Neural crest cell (in vitro differentiated cells): ENCODE results near the gene COL18A1. TPM values are rescaled to one million over a fixed set of nuclear protein-coding genes. Genes with fewer than 3 reads are reported as not detected.

ENCODE experiments used
- DNase-seq: peaks from one replicate; pipeline ENCODE4 v3.0.0; 2021; ENCODE audit warnings: low read depth, mixed read lengths, low spot score
- H3K27ac Mint-ChIP-seq: one replicate; pipeline ENCODE4 v1.8.0; 2021; ENCODE audit warnings: mild to moderate bottlenecking, mixed read lengths; ENCODE audit not compliant: unreplicated experiment
- H3K27me3 Mint-ChIP-seq: 2 replicates; pipeline ENCODE4 v1.8.0; 2021; ENCODE audit warnings: low read depth, mild to moderate bottlenecking, mixed read lengths
- H3K36me3 Mint-ChIP-seq: 2 replicates; pipeline ENCODE4 v1.8.0; 2021; ENCODE audit warnings: low read depth, mild to moderate bottlenecking, mixed read lengths
- H3K4me1 Mint-ChIP-seq: 2 replicates; pipeline ENCODE4 v1.8.0; 2021; ENCODE audit warnings: mixed read lengths
- H3K4me3 Mint-ChIP-seq: one replicate; pipeline ENCODE4 v1.8.0; 2021; ENCODE audit warnings: mild to moderate bottlenecking, mixed read lengths
- H3K9me3 Mint-ChIP-seq: 2 replicates; pipeline ENCODE4 v1.8.0; 2021; ENCODE audit warnings: mixed read lengths
- total RNA-seq: library from RNA; stranded (reverse); gene quantifications from 2 replicates; pipeline ENCODE4 v1.2.1, GENCODE V29; 2021
- TF ChIP-seq, protein P1 (sequence below): fragments of 200-600 bp; sonication (generic); conservative IDR thresholded peaks from 2 replicates; pipeline ENCODE4 v1.5.0; 2021; ENCODE audit warnings: antibody characterized with exemption, mild to moderate bottlenecking

The COL18A1 gene
- total RNA-seq, 1 donor from 2014 or later, result 19.2 TPM

DNA sequence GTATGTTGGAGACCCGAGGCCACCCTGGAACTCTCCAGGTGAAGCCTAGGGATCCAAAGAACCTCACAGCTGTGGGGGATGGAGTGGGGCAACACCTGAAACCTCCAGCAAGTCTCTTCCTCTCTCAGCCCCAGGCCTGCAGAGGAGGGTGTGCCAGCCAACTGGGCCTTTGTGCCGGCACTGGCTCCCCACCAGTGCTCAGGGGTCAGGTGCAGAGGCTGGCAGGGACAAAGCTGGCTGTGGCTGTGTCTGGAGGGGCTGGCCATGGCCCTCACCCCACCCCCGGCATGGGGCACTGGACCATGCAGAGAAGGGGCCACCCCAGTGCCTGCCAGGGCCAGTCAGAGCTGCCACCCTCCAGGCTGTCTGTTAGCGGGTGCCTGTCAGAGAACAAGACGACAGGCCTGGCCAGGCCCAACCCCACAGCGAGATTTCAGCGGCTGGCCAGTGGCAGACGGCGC, 3.9 kb downstream of the COL18A1 start:
- no peaks in the 10 kb centered on the region for H3K36me3 Mint-ChIP-seq
- no peak overlapping the region for H3K4me3 Mint-ChIP-seq
- H3K4me1 Mint-ChIP-seq, result peaks cover 34% of the 10 kb centered on the region
- no peaks in the 10 kb centered on the region for H3K9me3 Mint-ChIP-seq
- DNase-seq, result no peak
- H3K27ac Mint-ChIP-seq, result no peak overlapping the region
- peaks cover 53% of the 10 kb centered on the region for H3K27me3 Mint-ChIP-seq
- TF ChIP-seq, protein P1, sequence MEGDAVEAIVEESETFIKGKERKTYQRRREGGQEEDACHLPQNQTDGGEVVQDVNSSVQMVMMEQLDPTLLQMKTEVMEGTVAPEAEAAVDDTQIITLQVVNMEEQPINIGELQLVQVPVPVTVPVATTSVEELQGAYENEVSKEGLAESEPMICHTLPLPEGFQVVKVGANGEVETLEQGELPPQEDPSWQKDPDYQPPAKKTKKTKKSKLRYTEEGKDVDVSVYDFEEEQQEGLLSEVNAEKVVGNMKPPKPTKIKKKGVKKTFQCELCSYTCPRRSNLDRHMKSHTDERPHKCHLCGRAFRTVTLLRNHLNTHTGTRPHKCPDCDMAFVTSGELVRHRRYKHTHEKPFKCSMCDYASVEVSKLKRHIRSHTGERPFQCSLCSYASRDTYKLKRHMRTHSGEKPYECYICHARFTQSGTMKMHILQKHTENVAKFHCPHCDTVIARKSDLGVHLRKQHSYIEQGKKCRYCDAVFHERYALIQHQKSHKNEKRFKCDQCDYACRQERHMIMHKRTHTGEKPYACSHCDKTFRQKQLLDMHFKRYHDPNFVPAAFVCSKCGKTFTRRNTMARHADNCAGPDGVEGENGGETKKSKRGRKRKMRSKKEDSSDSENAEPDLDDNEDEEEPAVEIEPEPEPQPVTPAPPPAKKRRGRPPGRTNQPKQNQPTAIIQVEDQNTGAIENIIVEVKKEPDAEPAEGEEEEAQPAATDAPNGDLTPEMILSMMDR, result no peak

DNA sequence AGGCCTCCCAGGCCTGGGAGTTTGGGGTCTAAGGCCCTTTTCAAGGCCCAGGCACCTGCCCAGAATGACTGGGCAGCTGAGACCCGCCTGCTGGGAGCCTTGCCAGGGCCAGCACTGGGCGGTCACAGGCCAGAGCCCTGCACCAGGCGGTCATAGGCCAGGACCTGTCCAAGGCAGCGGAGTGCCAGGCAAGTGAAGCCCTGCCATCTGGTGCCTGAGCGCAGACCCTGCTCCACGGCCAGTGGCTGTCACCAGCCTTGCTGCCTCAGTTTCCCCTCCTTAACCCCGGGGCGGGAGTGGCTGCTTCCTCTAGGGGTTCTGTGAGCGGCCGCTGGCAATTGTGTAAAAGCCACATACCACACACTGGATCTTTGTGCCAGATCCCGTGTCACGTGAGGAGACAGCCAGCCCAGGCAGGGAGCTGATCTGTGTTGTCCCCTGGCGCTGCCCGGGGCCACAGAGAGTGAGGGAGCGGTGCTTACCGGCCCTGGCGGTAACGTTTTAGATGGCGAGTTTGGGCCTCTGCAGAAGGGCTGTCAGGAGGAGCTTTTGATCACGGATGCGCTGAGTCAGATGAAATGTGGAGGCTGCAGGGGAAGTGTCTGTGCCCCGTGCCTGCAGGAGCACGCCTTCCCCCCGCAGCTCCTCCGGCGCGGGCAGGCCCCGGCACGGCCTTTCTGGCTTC, 4.6 kb downstream of the COL18A1 start:
- TF ChIP-seq, protein P1, result no peak
- DNase-seq, result no peak
- Mint-ChIP-seq H3K9me3 (no peaks in the 10 kb centered on the region), H3K36me3 (no peaks in the 10 kb centered on the region), H3K4me1 (peaks cover 29% of the 10 kb centered on the region), H3K27me3 (peaks cover 50% of the 10 kb centered on the region), H3K4me3 (no peak overlapping the region), H3K27ac (no peak overlapping the region)

DNA sequence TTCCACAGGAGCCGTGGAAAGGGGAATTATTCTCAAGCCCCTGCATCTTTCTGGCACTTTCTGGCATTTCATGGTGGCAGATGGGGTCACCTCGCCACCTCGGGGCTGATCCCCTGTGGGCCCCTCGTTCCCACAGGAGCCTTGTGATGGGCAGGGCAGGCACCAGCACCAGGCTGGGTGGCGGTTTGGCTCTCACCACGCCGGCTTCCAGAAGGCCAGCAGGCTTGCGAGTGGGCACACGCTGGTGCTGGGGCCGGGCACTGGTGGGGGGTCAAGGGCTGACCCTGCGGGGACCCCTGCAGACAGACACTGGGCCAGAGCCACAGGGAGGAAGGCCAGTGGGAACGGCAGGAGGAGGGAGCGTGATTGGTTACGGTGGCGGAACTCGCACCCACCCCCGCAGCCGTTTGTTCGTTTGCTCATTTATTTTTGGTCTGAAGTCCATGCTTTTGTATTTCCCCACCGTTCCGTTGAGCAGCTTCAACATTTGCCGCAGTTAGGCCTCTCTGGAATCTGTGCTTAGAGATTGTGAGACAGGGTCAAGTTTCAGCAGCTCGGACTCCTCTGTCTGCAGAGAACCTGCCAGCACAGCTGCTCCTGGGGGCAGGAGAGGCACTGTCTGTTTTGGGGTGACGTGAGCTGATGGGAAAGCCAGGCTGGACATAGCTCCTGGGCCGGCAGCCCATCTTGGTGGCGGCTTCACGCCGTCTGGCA, 5.3 kb downstream of the COL18A1 start:
- H3K9me3 Mint-ChIP-seq, result no peaks in the 10 kb centered on the region
- no peak overlapping the region for H3K4me3 Mint-ChIP-seq
- peaks cover 29% of the 10 kb centered on the region for H3K4me1 Mint-ChIP-seq
- peaks cover 53% of the 10 kb centered on the region for H3K27me3 Mint-ChIP-seq
- no peak overlapping the region for H3K27ac Mint-ChIP-seq
- DNase-seq, result no peak
- H3K36me3 Mint-ChIP-seq, result no peaks in the 10 kb centered on the region
- TF ChIP-seq, protein P1, result no peak

DNA sequence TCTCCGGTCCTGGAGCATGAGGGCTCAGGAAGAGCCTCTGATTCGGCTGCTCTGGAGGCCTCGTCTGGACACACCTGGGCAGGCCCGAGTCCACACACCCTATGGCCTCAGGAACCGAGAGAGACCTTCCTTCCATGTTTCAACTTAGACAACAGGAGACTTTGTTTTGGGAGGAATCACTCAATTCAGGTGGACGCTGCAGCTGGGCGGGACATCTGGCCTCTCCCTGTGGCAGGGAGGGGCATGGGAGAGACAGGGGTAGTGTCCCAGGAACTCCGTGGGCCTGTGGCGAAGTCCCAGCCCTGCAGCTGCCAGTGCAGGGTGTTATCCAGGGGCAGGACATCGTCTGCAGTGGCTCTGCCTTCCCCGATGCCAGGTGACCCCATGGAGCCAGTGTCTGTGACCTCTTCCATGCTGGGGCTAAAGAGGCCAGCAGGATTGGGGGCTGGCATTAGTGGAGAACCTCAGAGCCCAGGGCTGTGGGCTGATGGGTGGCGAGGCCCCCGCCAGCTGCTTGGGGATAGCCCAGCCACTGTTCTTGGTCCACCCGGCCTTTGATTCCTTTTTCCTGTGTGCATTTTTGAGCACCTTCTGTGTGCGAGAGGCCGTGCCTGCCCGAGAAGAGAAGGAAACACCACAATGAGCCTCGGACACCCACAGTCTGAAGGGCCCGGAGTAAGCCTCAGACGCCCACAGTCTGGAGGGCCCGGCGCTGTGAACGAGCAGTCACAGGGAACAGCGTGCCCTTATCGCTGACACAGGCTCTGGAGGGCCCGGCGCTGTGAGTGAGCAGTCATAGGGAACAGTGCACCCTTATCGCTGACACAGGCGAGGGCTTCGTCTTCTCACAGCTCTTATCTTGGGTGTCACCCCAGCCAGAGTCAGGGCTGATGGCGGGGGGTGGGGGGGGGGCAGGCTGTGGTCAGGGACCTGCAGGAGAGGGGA, 6.2 kb downstream of the COL18A1 start:
- TF ChIP-seq, protein P1, result no peak
- Mint-ChIP-seq H3K4me1 (peaks cover 28% of the 10 kb centered on the region), H3K4me3 (no peak overlapping the region), H3K27me3 (peaks cover 49% of the 10 kb centered on the region), H3K27ac (no peak overlapping the region), H3K36me3 (no peaks in the 10 kb centered on the region), H3K9me3 (no peaks in the 10 kb centered on the region)
- no peak for DNase-seq

DNA sequence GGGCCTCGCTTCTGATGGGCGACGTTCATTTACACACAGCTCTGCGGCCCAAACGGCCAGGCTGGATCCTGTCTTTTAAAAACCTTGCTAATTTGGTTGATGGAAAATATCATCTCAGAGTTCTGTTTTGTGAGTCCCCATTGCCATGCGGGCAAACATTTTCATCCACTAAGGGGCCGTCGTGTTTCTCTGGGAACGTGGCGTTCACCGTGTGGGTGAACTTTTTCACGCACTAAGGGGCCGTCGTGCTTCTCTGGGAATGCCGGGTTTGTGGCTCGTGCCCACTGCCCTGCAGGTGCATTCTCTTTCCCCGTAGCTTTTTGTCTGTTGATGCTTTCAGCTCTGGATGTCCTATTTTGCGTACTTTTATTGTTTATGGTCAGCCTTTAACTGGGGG, 6.8 kb downstream of the COL18A1 start:
- TF ChIP-seq, protein P1, result no peak
- Mint-ChIP-seq H3K4me1 (peaks cover 22% of the 10 kb centered on the region), H3K9me3 (no peaks in the 10 kb centered on the region), H3K27ac (no peak overlapping the region), H3K4me3 (no peak overlapping the region), H3K36me3 (no peaks in the 10 kb centered on the region), H3K27me3 (peaks cover 42% of the 10 kb centered on the region)
- DNase-seq, result no peak
